Measurements from ENCODE around the gene MCMBP. TPM values are rescaled to one million over a fixed set of nuclear protein-coding genes. Genes with fewer than 3 reads are reported as not detected.

Gene MCMBP
- total and polyA plus RNA-seq, 12 donors = 9.2 to 41.9 (median 27.3) TPM

GRCh38 chr10:119784340-119785067 is 88.1 kb downstream of the MCMBP start:
- DNase-seq (no peak), ATAC-seq (no peak)
- TF ChIP-seq CTCF (IDR thresholded peaks at IDR 0.05) = no peak
- Histone ChIP-seq H3K36me3 (no peaks in the 10 kb centered on the region), H3K4me3 (no peak overlapping the region), H3K4me1 (peaks cover 0 to 30% (median 6%) of the 10 kb centered on the region in 9 donors), H3K9me3 (no peaks in the 10 kb centered on the region), H3K27me3 (peaks cover 0 to 11% (median 0%) of the 10 kb centered on the region in 7 donors), H3K27ac (no peak overlapping the region)
- intact Hi-C loops (cut with DNase I) = no loop called here
- 62 to 72% methylated on average over 7 of the region's 7 CpGs for WGBS, 2 donors

DNA sequence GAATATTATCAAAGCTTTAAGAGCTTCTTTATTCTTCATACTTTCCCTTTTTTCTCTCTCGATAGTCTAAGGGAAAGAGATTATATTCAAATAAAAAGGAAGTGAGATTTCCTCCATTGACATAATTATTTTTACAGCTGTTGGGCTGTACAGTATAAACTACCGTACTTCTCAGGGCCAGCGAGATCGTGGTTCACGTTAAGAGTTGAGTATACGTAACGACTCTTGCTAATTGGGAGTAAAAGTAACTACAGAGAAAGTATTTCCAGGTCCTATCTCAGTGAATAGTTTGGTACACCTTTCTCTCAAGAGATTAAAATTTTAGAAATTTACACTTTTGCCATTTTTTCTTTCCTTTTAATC is 89.0 kb downstream of the MCMBP start:
- no peak overlapping the region for H3K27ac ChIP-seq
- TF ChIP-seq CTCF (IDR thresholded peaks at IDR 0.05) = no peak
- intact Hi-C loops (cut with DNase I) = no loop called here

DNA sequence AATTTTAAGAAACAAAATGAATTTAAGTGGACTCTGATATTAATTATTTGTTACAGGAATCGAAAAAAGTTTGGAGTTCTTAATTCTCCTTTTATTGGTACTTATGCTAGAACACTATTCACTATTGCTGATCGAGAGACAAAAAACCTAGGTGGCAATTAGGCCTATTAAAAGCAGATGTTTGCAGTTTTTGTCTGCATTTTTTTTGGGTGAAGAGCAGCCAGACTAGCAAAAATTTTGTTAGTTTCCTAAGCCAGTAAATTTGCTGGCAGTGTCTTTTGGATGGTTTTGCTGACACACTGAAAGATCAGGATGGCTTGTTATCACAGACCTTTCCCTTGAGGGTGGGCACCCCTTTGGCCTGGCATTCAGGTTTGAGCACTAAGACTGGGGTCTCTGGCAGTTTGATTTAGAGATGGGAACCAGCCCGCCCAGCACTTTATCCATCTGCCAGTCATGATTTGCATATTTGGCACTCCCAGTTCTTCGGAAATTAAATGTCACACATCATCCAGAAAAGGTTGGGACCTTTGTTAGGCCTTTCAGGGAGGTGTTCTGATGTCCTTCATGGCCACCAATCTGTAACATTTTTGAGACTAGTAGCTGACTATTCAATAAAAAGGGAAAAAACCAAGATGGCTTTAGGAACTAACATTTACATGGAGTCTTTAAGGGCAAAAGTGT is 89.5 kb downstream of the MCMBP start:
- intact Hi-C loops (cut with DNase I) = no loop called here
- TF ChIP-seq CTCF (IDR thresholded peaks at IDR 0.05) = no peak
- Histone ChIP-seq H3K27ac (no peak overlapping the region), H3K9me3 (no peaks in the 10 kb centered on the region), H3K36me3 (no peaks in the 10 kb centered on the region), H3K4me3 (no peak overlapping the region), H3K4me1 (peaks cover 0 to 30% (median 6%) of the 10 kb centered on the region in 9 donors), H3K27me3 (peaks cover 0 to 11% (median 0%) of the 10 kb centered on the region in 7 donors)
- DNase-seq = no peak
- WGBS, 2 donors = 67 to 81% methylated on average over 4 of the region's 4 CpGs
- ATAC-seq = no peak

More for the DNA sequence above, 89.0 kb downstream of the MCMBP start:
- no peaks in the 10 kb centered on the region for H3K9me3 ChIP-seq
- H3K27me3 ChIP-seq = peaks cover 0 to 11% (median 0%) of the 10 kb centered on the region in 7 donors
- no peaks in the 10 kb centered on the region for H3K36me3 ChIP-seq
- DNase-seq = no peak
- H3K4me1 ChIP-seq = peaks cover 0 to 30% (median 6%) of the 10 kb centered on the region in 9 donors
- no peak overlapping the region for H3K4me3 ChIP-seq
- WGBS, 2 donors = 50 to 60% methylated on average over 7 of the region's 7 CpGs
- ATAC-seq = peak in 2 of 8 donors; percentile 38 to 53

DNA sequence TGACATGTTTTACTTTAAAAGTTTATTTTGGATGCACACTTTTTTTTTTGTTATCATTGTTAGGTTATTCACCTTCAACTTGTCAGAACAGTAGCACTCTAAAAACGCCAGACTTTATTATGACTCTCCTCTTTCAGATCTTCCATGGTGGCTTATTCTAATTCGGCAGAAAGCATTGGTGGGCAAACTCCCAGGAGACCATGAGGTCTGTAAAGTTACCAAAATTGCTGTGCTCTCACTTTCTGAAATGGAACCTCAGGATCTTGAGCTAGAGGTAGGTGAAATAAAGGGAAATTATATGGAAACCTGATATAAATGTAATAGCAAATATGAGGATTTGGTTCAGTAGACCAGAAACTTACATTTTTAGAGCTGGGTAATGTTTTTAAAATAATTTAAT is 91.1 kb downstream of the MCMBP start:
- ATAC-seq = no peak
- Histone ChIP-seq H3K27me3 (peaks cover 0 to 6% (median 0%) of the 10 kb centered on the region in 7 donors), H3K9me3 (no peaks in the 10 kb centered on the region), H3K27ac (no peak overlapping the region), H3K4me1 (peaks cover 0 to 29% (median 6%) of the 10 kb centered on the region in 9 donors), H3K36me3 (no peaks in the 10 kb centered on the region), H3K4me3 (no peak overlapping the region)
- no peak for TF ChIP-seq CTCF (IDR thresholded peaks at IDR 0.05)
- no peak for DNase-seq
- 89 to 94% methylated on average over 2 of the region's 2 CpGs for WGBS, 2 donors
- intact Hi-C loops (cut with DNase I) = no loop called here

All from heart right ventricle (tissue), 16 donors.